Raji (cell line): Measurements from ENCODE around the gene ILK.

Experiments
- POLR2A ChIP-seq: IDR thresholded peaks from 2 replicates; pipeline ENCODE4 v1.6.1; 2011; ENCODE audit warnings: low read depth, low read length, control low read depth; ENCODE audit not compliant: insufficient read depth

Gene ILK

GRCh38 chr11:6620636-6621035, 17.1 kb downstream of the ILK start:
- TF ChIP-seq POLR2A: no peak

GRCh38 chr11:6621711-6622211, 18.2 kb downstream of the ILK start:
- TF ChIP-seq POLR2A: no peak

GRCh38 chr11:6622261-6623171, 18.9 kb downstream of the ILK start:
- TF ChIP-seq POLR2A: no peak

DNA sequence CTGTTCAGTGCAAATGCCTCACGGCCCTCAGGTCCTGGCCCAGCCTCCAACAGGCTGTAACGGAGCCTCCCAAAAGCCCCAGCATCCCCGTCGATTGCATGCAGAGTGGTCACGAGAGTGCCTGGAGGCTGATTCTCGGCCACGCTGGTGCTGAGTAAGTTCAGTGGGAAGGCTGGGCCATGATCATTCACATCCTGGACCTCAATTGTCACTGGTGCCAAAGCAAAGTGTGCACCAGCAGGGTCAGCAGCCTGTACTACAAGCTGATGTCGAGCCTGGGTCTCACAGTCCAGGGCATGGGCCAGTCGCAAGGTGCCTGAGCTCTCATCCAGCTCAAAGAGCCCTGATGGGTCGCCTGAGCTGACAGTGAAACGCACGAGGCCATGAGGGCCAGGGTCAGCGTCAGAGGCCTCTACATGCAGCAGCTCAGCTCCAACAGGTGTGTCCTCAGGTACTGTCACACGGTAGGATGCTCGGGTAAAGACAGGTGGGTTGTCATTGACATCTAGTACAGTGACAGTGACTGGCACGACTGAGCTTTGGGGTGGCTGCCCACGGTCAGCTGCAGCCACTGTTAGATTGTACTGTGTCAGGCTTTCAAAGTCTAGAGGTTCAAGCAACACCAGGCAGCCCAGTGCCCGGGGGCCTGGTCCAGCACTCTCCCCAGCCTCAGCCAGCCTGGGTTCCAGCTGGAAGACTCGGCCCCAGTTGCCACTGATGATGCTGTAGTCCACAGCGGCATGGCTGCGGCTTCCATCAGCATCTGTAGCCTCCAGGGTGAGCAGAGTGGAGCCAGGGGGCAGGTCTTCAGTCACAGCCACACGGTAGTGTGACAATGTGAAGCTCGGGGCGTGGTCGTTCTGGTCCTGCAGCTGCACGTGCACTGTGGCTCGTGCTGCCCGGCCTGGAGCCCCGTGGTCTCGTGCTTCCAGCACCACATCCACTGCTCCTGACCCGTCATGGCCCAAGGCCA, 20.1 kb downstream of the ILK start:
- TF ChIP-seq POLR2A: no peak

DNA sequence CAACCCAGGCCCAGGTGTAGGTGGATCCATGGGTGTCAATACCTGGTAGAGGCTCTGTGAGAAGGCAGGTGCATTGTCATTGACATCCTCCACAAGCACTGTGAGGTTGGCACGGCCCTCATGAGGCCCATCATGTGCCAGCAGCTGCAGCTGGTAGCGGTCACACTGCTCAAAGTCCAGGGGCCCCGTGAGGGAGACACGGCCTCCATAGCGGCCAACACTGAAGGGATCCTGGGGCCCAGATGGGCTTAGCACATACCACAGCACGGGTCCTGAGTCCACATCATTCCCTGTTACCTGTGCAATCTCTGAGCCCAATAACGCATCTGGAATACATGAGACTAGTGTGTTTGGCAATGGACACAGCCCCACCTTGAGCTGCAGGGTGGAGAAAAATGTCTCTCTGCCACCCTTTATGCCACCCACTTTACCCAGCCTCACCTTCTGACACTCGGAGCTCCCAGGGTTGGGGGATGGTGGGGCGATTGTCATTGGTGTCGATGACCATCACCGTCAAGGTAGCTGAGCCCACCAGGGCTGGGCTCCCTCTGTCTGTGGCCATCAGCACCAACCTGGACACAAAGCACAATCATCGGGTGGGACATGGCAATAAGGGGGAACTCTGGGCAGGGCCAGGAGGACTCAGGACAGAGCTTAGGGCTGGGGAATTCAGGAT, 21.7 kb downstream of the ILK start:
- no peak for TF ChIP-seq POLR2A

GRCh38 chr11:6625832-6626420, 22.4 kb downstream of the ILK start:
- TF ChIP-seq POLR2A: no peak

- TF ChIP-seq POLR2A: no peak
Measured at GRCh38 chr11:6626971-6627761, 23.6 kb downstream of the ILK start.

GRCh38 chr11:6627762-6628241, 24.2 kb downstream of the ILK start:
- TF ChIP-seq POLR2A: no peak

DNA sequence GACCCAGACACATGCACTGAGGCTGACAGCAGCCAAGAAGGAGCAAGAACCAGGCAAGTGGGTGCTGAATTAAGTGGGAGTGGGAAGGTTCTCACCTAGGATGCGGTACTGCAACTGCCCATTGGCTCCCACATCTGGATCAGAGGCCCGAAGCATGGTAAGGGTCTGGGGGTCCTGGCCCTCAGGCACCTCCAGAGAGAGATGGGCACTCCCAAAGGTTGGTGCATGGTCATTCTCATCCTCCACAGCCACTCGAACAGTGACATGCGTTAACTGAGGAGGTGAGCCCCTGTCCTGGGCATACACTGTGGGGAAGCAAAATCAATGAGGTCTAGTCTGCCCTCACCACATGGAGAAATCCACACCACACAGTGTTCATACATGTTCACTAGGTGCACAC, 25.0 kb downstream of the ILK start:
- no peak for TF ChIP-seq POLR2A

- TF ChIP-seq POLR2A: no peak
Measured at GRCh38 chr11:6629573-6629891, 26.0 kb downstream of the ILK start.

DNA sequence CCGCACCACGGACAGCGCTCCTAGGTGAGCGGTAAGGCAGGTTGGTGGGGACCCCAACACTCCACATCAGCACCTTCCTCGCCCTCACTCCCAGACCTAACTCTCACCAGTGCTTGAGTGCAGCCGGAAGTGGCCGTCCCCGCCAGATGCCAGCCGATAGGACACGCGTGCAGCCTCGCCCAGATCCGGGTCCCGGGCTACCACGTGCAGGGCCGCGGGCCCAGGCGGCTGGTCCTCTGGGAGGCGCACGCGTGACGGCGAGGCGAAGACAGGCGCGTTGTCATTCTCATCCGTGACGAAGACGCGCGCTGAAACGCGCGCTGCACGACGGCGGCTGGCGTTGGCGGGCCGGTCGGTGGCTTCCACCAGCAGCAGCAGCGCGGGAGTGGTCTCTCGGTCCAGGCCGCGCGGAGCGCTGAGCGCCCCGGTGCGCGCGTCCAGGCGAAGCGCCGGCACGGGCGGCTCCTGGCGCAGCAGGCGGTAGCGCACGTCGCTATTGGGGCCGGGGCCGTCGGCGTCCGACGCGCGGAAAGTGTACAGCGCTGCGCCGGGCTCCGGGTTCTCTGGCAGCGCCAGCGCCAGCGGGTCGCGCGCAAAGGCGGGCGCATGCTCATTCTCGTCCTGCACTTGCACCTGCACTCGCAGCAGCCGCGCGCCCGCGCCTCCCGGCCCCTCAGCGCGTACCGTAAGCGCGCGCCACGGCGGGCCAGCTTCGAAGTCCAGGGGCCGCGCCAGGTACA, 26.5 kb downstream of the ILK start:
- TF ChIP-seq POLR2A: no peak

- TF ChIP-seq POLR2A: no peak
Measured at GRCh38 chr11:6630632-6631291, 27.2 kb downstream of the ILK start.
